ENCODE results near the gene ZNF710.

DNA sequence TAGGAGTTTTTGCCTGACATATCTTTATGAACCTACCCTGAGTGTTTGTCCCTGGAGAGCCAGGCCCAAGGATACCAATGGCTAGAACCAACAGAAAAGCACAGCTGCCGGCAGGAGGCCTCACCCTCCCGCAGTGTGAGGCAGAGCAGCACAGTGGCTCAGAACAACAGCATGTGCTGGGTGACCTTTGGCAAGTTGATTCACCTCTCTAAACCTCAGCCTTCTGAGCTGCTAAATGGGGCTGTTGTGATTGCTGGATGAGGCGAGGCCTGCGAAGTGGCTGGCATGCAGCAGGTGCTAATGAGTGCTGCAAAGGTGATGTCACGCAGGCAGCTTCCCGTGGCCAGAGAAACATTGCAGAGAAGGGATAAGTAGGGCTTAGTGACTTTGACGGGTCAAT lies 77.8 kb downstream of the ZNF710 start:
- TF ChIP-seq, protein P1, sequence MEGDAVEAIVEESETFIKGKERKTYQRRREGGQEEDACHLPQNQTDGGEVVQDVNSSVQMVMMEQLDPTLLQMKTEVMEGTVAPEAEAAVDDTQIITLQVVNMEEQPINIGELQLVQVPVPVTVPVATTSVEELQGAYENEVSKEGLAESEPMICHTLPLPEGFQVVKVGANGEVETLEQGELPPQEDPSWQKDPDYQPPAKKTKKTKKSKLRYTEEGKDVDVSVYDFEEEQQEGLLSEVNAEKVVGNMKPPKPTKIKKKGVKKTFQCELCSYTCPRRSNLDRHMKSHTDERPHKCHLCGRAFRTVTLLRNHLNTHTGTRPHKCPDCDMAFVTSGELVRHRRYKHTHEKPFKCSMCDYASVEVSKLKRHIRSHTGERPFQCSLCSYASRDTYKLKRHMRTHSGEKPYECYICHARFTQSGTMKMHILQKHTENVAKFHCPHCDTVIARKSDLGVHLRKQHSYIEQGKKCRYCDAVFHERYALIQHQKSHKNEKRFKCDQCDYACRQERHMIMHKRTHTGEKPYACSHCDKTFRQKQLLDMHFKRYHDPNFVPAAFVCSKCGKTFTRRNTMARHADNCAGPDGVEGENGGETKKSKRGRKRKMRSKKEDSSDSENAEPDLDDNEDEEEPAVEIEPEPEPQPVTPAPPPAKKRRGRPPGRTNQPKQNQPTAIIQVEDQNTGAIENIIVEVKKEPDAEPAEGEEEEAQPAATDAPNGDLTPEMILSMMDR (conservative IDR thresholded peaks at IDR 0.05; ENCODE audit: low read depth, low read length), result no peak
- TF ChIP-seq POLR2A (IDR thresholded peaks at IDR 0.05; ENCODE audit: low read depth, low read length) (no peak), MAFK (IDR thresholded peaks at IDR 0.05; ENCODE audit: low read depth, low read length) (no peak), BHLHE40 (IDR thresholded peaks at IDR 0.05; ENCODE audit: low read depth, low read length) (no peak), MXI1 (IDR thresholded peaks at IDR 0.05; ENCODE audit: borderline replicate concordance, low read depth, low read length) (no peak), CEBPB (IDR thresholded peaks at IDR 0.05; ENCODE audit: low read depth, low read length) (no peak), FOS (IDR thresholded peaks at IDR 0.05; ENCODE audit: low read depth, low read length) (no peak), SMC3 (IDR thresholded peaks at IDR 0.05; ENCODE audit: low read depth, low read length) (no peak), MAZ (IDR thresholded peaks at IDR 0.05; ENCODE audit: borderline replicate concordance, low read depth, low read length) (no peak), RCOR1 (IDR thresholded peaks at IDR 0.05; ENCODE audit: insufficient replicate concordance, low read length) (no peak), RAD21 (IDR thresholded peaks at IDR 0.05; ENCODE audit: low read length) (no peak), RFX5 (IDR thresholded peaks at IDR 0.05; ENCODE audit: low read depth, low read length) (no peak)
- TF ChIP-seq, protein P2, sequence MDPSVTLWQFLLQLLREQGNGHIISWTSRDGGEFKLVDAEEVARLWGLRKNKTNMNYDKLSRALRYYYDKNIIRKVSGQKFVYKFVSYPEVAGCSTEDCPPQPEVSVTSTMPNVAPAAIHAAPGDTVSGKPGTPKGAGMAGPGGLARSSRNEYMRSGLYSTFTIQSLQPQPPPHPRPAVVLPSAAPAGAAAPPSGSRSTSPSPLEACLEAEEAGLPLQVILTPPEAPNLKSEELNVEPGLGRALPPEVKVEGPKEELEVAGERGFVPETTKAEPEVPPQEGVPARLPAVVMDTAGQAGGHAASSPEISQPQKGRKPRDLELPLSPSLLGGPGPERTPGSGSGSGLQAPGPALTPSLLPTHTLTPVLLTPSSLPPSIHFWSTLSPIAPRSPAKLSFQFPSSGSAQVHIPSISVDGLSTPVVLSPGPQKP (IDR thresholded peaks at IDR 0.05; ENCODE audit: borderline replicate concordance, low read depth, low read length), result no peak
- TF ChIP-seq, protein P3, sequence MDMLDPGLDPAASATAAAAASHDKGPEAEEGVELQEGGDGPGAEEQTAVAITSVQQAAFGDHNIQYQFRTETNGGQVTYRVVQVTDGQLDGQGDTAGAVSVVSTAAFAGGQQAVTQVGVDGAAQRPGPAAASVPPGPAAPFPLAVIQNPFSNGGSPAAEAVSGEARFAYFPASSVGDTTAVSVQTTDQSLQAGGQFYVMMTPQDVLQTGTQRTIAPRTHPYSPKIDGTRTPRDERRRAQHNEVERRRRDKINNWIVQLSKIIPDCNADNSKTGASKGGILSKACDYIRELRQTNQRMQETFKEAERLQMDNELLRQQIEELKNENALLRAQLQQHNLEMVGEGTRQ (IDR thresholded peaks at IDR 0.05; ENCODE audit: low read depth, low read length), result no peak
